ENCODE data around the gene CPHXL2.

The CPHXL2 gene

DNA sequence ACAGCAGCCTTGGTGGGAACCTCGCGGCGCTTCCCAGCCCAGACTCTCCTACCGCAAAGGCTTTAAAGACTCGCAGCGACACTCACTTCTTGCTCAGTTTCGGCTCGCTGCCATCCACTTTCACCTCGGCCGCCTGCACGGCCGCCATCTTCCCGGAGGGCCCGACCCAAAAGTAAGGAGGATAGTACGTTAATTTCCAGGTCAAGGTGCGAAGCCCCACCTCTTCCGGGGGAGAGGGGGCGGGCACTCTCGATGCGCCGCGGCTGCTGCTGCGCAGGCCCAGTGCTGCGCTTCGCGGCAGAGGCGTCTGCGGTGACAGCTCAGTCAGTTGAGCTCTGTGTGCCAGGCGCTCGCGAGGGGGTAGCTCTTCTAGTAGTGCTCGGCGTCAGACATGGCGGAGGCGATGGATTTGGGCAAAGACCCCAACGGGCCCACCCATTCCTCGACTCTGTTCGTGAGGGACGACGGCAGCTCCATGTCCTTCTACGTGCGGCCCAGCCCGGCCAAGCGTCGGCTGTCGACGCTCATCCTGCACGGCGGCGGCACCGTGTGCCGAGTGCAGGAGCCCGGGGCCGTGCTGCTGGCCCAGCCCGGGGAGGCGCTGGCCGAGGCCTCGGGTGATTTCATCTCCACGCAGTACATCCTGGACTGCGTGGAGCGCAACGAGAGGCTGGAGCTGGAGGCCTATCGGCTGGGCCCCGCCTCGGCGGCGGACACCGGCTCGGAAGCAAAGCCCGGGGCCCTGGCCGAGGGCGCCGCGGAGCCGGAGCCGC lies 29.1 kb downstream of the CPHXL2 start, which contains the start of the genes KARS1 and TERF2IP:
Gene KARS1, minus strand, starts transcription at position 174 of the 773 bp plus-strand sequence. Its CDS starts 26 bp downstream, at position 148.
Gene TERF2IP, plus strand, starts transcription at position 282 of the 773 bp plus-strand sequence. Its CDS starts 110 bp downstream, at position 392.
- Histone ChIP-seq H3K4me1 (ENCODE audit: control insufficient read depth in 5 of 5, insufficient read depth in 5 of 5, low read length in 5 of 5) (peaks cover 9 to 66% (median 62%) of the 10 kb centered on the region in 5 donors), H3K36me3 (ENCODE audit: control insufficient read depth in 5 of 5, insufficient read depth in 5 of 5, low read length in 5 of 5) (peaks cover 8 to 12% (median 9%) of the 10 kb centered on the region in 5 donors), H3K9ac (ENCODE audit: low read length in 5 of 5) (peak within 1 kb of the TSS; percentile 87 to 99 (median 96)), H3K4me3 (ENCODE audit: low read depth in 1 of 5, low read length in 5 of 5) (peak within 1 kb of the TSS; percentile 94 to 100 (median 96)), H3K27me3 (ENCODE audit: control insufficient read depth in 5 of 5, insufficient read depth in 4 of 5, low read length in 5 of 5) (no peaks in the 10 kb centered on the region), H3K9me3 (ENCODE audit: control insufficient read depth in 5 of 5, low read length in 5 of 5) (no peaks in the 10 kb centered on the region), H3K27ac (ENCODE audit: low read depth, low read length) (peak within 1 kb of the TSS; percentile 88)

DNA sequence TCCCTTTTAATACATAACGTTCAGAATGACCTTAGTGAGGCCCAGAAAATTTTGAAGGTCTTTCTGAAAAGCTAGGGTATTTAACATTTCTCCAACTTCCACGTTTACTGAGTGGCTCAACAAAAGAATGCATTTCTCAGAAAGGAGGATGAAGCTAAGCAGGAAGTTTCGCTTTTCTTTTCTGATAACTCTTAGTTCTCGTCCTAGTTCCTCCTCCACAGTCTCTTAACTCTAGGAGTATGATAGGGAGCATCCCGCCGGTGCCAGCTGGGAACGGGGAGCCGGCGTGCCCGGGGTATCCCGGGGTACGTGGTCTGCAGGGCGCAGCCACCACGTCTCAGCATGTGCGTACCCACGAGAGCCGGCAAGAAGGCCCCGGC lies 29.7 kb downstream of the CPHXL2 start:
- peaks cover 13 to 15% (median 14%) of the 10 kb centered on the region in 5 donors for H3K36me3 ChIP-seq (ENCODE audit: control insufficient read depth in 5 of 5, insufficient read depth in 5 of 5, low read length in 5 of 5)
- H3K27ac ChIP-seq (ENCODE audit: low read depth, low read length) = peak overlapping the region; percentile 88
- H3K9me3 ChIP-seq (ENCODE audit: control insufficient read depth in 5 of 5, low read length in 5 of 5) = no peaks in the 10 kb centered on the region
- H3K4me3 ChIP-seq (ENCODE audit: low read depth in 1 of 5, low read length in 5 of 5) = peak overlapping the region; percentile 90 to 100 (median 96)
- no peaks in the 10 kb centered on the region for H3K27me3 ChIP-seq (ENCODE audit: control insufficient read depth in 5 of 5, insufficient read depth in 4 of 5, low read length in 5 of 5)
- peaks cover 9 to 63% (median 57%) of the 10 kb centered on the region in 5 donors for H3K4me1 ChIP-seq (ENCODE audit: control insufficient read depth in 5 of 5, insufficient read depth in 5 of 5, low read length in 5 of 5)
- H3K9ac ChIP-seq (ENCODE audit: low read length in 5 of 5) = peak overlapping the region; percentile 87 to 99 (median 96)

DNA sequence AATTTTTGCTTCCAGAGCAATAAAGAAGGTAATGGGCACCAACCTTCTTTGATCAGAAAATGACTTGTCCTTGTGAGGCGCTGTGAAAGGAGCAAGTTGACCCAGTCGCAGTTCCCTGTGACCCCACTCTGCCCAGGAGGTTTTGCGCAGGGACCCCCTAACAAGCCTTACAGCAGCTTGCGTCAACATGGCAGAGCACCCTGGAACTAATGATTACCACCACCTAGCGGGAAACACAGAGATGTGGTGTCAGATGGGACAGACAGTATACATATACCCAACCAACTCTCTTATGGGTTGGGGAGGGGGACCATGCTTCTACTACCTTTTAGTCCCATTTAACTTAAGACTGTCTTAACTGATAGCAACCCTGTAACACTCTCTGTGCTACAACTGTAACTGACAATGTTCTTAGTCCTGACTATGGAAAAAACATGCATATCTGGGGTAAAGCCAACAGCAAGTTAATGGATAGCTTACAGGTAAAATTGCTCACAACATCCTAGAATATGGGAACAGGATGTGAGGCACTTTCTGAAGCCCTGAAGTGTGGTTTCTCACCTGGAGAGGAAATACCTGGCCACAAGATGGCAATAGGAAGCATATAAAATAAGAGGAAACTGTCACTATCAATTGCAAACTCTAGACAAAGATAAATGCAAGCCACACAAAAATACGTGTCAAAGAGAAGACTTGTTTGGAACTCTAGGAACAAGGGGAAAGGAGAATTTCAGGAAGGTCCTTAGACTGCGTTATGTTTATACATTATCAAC lies 32.4 kb downstream of the CPHXL2 start:
- H3K36me3 ChIP-seq (ENCODE audit: control insufficient read depth in 5 of 5, insufficient read depth in 5 of 5, low read length in 5 of 5) = peaks cover 23 to 40% (median 35%) of the 10 kb centered on the region in 5 donors

DNA sequence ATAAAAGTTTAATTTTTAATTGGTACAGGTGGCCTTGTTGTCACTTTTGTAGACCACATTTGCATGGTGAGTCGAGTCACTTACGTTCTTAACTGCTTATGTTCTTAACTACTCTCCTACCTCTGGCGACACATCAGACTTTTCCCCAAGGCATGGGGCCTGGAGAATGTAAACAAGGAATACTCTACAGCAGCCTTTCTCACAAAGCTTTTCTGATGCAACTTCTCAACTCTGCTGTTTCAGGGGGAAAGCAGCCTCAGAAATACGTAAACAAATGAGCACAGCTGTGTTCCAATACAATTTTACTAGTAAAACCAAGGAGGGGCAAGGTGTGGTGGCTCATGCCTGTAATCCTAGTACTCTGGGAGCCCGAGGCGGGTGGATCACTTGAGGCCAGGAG lies 36.2 kb downstream of the CPHXL2 start:
- H3K9ac ChIP-seq (ENCODE audit: low read length in 5 of 5) = no peak overlapping the region
- no peaks in the 10 kb centered on the region for H3K27me3 ChIP-seq (ENCODE audit: control insufficient read depth in 5 of 5, insufficient read depth in 4 of 5, low read length in 5 of 5)
- H3K36me3 ChIP-seq (ENCODE audit: control insufficient read depth in 5 of 5, insufficient read depth in 5 of 5, low read length in 5 of 5) = peaks cover 39 to 69% (median 57%) of the 10 kb centered on the region in 5 donors
- no peak overlapping the region for H3K27ac ChIP-seq (ENCODE audit: low read depth, low read length)
- peaks cover 2 to 19% (median 13%) of the 10 kb centered on the region in 5 donors for H3K4me1 ChIP-seq (ENCODE audit: control insufficient read depth in 5 of 5, insufficient read depth in 5 of 5, low read length in 5 of 5)
- no peak overlapping the region for H3K4me3 ChIP-seq (ENCODE audit: low read depth in 1 of 5, low read length in 5 of 5)
- H3K9me3 ChIP-seq (ENCODE audit: control insufficient read depth in 5 of 5, low read length in 5 of 5) = no peaks in the 10 kb centered on the region

More for the DNA sequence above, 32.4 kb downstream of the CPHXL2 start:
- H3K9me3 ChIP-seq (ENCODE audit: control insufficient read depth in 5 of 5, low read length in 5 of 5) = no peaks in the 10 kb centered on the region
- H3K27ac ChIP-seq (ENCODE audit: low read depth, low read length) = peak overlapping the region; percentile 24
- no peak overlapping the region for H3K4me3 ChIP-seq (ENCODE audit: low read depth in 1 of 5, low read length in 5 of 5)
- peaks cover 7 to 39% (median 30%) of the 10 kb centered on the region in 5 donors for H3K4me1 ChIP-seq (ENCODE audit: control insufficient read depth in 5 of 5, insufficient read depth in 5 of 5, low read length in 5 of 5)
- H3K9ac ChIP-seq (ENCODE audit: low read length in 5 of 5) = peak overlapping the region in 1 of 5 donors; percentile 28
- no peaks in the 10 kb centered on the region for H3K27me3 ChIP-seq (ENCODE audit: control insufficient read depth in 5 of 5, insufficient read depth in 4 of 5, low read length in 5 of 5)

DNA sequence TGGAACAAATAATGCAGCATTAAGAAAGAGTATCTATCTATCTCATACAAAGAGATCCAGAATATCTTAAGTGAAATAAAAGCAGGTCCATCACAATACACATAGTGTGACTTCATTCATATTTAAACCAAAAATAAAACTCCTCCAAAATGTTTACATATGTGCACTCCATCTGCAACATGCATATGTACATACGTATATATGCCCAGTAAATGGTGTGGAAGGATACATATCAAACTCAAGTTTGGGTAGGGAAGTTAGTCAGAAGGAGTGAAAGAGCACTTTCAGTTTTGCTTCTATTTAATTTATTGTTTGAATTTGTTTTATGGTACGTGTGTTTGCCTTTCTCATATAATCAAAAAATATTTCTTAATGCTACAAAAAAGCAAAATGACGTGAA lies 41.8 kb downstream of the CPHXL2 start:
- Histone ChIP-seq H3K4me1 (ENCODE audit: control insufficient read depth in 5 of 5, insufficient read depth in 5 of 5, low read length in 5 of 5) (no peaks in the 10 kb centered on the region), H3K36me3 (ENCODE audit: control insufficient read depth in 5 of 5, insufficient read depth in 5 of 5, low read length in 5 of 5) (peaks cover 44 to 88% (median 78%) of the 10 kb centered on the region in 5 donors), H3K9me3 (ENCODE audit: control insufficient read depth in 5 of 5, low read length in 5 of 5) (no peaks in the 10 kb centered on the region), H3K9ac (ENCODE audit: low read length in 5 of 5) (no peak overlapping the region), H3K27me3 (ENCODE audit: control insufficient read depth in 5 of 5, insufficient read depth in 4 of 5, low read length in 5 of 5) (no peaks in the 10 kb centered on the region), H3K4me3 (ENCODE audit: low read depth in 1 of 5, low read length in 5 of 5) (no peak overlapping the region), H3K27ac (ENCODE audit: low read depth, low read length) (no peak overlapping the region)

DNA sequence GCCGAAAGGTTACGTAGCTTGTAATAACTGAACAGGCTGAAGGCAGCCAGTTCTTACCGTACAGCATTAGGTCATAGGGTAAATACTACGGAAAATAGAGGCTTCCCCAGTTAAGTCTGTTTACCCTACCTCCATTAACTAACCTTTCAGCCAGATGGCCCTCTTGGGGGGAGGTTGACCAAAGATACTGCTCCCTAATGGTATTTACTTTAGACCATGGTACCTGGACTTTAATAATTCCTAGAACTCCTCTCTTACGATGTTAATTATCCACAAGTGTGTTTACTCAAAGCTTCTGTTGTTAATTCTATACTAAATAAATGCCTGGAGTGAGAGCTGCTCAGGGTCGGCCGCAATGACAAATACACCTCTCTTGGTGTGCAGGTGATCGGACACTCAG lies 44.0 kb downstream of the CPHXL2 start:
- Histone ChIP-seq H3K4me1 (ENCODE audit: control insufficient read depth in 5 of 5, insufficient read depth in 5 of 5, low read length in 5 of 5) (peaks cover 0 to 10% (median 0%) of the 10 kb centered on the region in 5 donors), H3K4me3 (ENCODE audit: low read depth in 1 of 5, low read length in 5 of 5) (no peak overlapping the region), H3K36me3 (ENCODE audit: control insufficient read depth in 5 of 5, insufficient read depth in 5 of 5, low read length in 5 of 5) (peaks cover 41 to 92% (median 89%) of the 10 kb centered on the region in 5 donors), H3K27me3 (ENCODE audit: control insufficient read depth in 5 of 5, insufficient read depth in 4 of 5, low read length in 5 of 5) (no peaks in the 10 kb centered on the region), H3K9me3 (ENCODE audit: control insufficient read depth in 5 of 5, low read length in 5 of 5) (no peaks in the 10 kb centered on the region), H3K27ac (ENCODE audit: low read depth, low read length) (no peak overlapping the region), H3K9ac (ENCODE audit: low read length in 5 of 5) (no peak overlapping the region)

DNA sequence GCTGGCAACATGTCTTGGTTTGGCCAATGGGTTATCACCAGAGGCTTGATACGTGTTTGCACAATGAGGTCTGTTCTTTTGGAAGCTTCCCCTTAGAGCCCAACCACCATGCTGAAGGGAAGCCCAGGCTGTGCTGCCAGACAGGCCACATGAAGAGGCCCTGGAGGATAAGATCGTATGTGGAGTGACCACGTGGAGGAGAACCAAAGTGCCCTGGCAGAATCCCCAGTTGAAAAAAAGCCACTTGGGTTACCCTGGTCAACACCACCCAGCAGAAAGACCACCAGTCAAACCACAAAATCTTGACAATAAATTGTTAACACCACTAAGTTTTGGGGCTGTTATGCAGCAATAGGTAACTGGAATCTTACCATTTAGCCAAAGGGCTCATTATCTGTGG lies 46.8 kb downstream of the CPHXL2 start:
- H3K4me3 ChIP-seq (ENCODE audit: low read depth in 1 of 5, low read length in 5 of 5) = no peak overlapping the region
- H3K9me3 ChIP-seq (ENCODE audit: control insufficient read depth in 5 of 5, low read length in 5 of 5) = no peaks in the 10 kb centered on the region
- peaks cover 38 to 94% (median 88%) of the 10 kb centered on the region in 5 donors for H3K36me3 ChIP-seq (ENCODE audit: control insufficient read depth in 5 of 5, insufficient read depth in 5 of 5, low read length in 5 of 5)
- H3K9ac ChIP-seq (ENCODE audit: low read length in 5 of 5) = no peak overlapping the region
- no peak overlapping the region for H3K27ac ChIP-seq (ENCODE audit: low read depth, low read length)
- H3K27me3 ChIP-seq (ENCODE audit: control insufficient read depth in 5 of 5, insufficient read depth in 4 of 5, low read length in 5 of 5) = no peaks in the 10 kb centered on the region
- H3K4me1 ChIP-seq (ENCODE audit: control insufficient read depth in 5 of 5, insufficient read depth in 5 of 5, low read length in 5 of 5) = peaks cover 0 to 12% (median 0%) of the 10 kb centered on the region in 5 donors

DNA sequence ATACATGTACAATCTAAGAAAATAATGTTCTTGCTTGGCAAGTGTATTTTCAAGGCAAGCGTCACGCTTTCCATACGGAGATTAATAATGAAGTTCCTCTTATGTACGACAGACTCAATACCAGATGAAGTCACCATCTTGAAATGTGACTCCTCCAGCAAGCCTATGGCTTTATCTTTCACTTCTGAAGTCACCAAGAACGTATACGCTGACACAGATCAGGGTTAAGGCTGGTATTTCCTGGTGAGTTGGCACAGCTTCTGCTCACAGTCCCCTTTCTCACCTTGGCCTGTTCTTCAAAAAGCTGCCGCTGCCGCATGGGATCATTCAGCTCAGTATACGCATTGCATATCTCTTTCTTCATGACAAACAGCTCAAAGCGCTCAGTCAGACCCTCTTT lies 47.7 kb downstream of the CPHXL2 start:
- no peak overlapping the region for H3K27ac ChIP-seq (ENCODE audit: low read depth, low read length)
- no peaks in the 10 kb centered on the region for H3K27me3 ChIP-seq (ENCODE audit: control insufficient read depth in 5 of 5, insufficient read depth in 4 of 5, low read length in 5 of 5)

DNA sequence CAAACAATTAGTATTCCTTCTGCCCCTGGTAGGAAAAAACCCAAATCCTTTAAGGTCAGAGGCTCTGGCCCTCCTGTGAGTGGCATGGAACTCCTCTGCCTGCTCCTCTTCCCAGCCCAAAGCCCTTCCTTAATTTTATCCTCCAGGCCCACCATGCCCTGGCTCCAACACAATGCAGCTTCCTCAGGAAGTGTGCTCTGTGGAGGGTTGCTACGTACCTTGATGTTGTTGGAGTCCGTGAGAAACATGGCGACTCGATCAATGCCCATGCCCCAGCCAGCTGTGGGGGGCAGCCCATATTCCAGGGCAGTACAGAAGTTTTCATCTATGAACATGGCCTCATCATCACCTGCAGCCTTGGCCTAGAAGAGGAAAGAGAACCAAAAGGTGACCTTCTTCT lies 48.5 kb downstream of the CPHXL2 start:
- H3K4me1 ChIP-seq (ENCODE audit: control insufficient read depth in 5 of 5, insufficient read depth in 5 of 5, low read length in 5 of 5) = peaks cover 0 to 12% (median 4%) of the 10 kb centered on the region in 5 donors
- peaks cover 27 to 76% (median 71%) of the 10 kb centered on the region in 5 donors for H3K36me3 ChIP-seq (ENCODE audit: control insufficient read depth in 5 of 5, insufficient read depth in 5 of 5, low read length in 5 of 5)
- no peak overlapping the region for H3K27ac ChIP-seq (ENCODE audit: low read depth, low read length)
- no peak overlapping the region for H3K9ac ChIP-seq (ENCODE audit: low read length in 5 of 5)
- H3K9me3 ChIP-seq (ENCODE audit: control insufficient read depth in 5 of 5, low read length in 5 of 5) = no peaks in the 10 kb centered on the region
- H3K4me3 ChIP-seq (ENCODE audit: low read depth in 1 of 5, low read length in 5 of 5) = no peak overlapping the region
- H3K27me3 ChIP-seq (ENCODE audit: control insufficient read depth in 5 of 5, insufficient read depth in 4 of 5, low read length in 5 of 5) = no peaks in the 10 kb centered on the region

More for the DNA sequence above, 47.7 kb downstream of the CPHXL2 start:
- H3K9ac ChIP-seq (ENCODE audit: low read length in 5 of 5) = no peak overlapping the region
- no peaks in the 10 kb centered on the region for H3K9me3 ChIP-seq (ENCODE audit: control insufficient read depth in 5 of 5, low read length in 5 of 5)
- peaks cover 0 to 12% (median 0%) of the 10 kb centered on the region in 5 donors for H3K4me1 ChIP-seq (ENCODE audit: control insufficient read depth in 5 of 5, insufficient read depth in 5 of 5, low read length in 5 of 5)
- peaks cover 32 to 84% (median 79%) of the 10 kb centered on the region in 5 donors for H3K36me3 ChIP-seq (ENCODE audit: control insufficient read depth in 5 of 5, insufficient read depth in 5 of 5, low read length in 5 of 5)
- no peak overlapping the region for H3K4me3 ChIP-seq (ENCODE audit: low read depth in 1 of 5, low read length in 5 of 5)
